Left hindlimb (tissue), 1 donor: ENCODE results near the gene IGFBP5.

Experiments used
- DNase-seq: peaks from one replicate; pipeline ENCODE4 v3.0.0-alpha.2; 2018

Gene IGFBP5

GRCh38 chr2:216687111-216687510 lies 8.2 kb downstream of the IGFBP5 start:
- DNase-seq, result no peak

- no peak for DNase-seq
Observed at GRCh38 chr2:216685327-216685875, 9.9 kb downstream of the IGFBP5 start.

GRCh38 chr2:216683846-216684245 lies 11.5 kb downstream of the IGFBP5 start:
- peak; percentile 45 for DNase-seq

- peak; percentile 5 for DNase-seq
Observed at GRCh38 chr2:216681683-216682082, 13.7 kb downstream of the IGFBP5 start.

- peak; percentile 19 for DNase-seq
Observed at GRCh38 chr2:216680951-216681629, 14.3 kb downstream of the IGFBP5 start.

- peak; percentile 53 for DNase-seq
Observed at GRCh38 chr2:216679658-216680024, 15.7 kb downstream of the IGFBP5 start.

GRCh38 chr2:216678813-216679657 lies 16.3 kb downstream of the IGFBP5 start:
- DNase-seq, result peak; percentile 33

- DNase-seq, result peak; percentile 21
Observed at GRCh38 chr2:216678098-216678465, 17.3 kb downstream of the IGFBP5 start.

GRCh38 chr2:216677439-216678097 lies 17.8 kb downstream of the IGFBP5 start:
- no peak for DNase-seq

GRCh38 chr2:216676630-216677029 lies 18.7 kb downstream of the IGFBP5 start:
- peak; percentile 19 for DNase-seq

GRCh38 chr2:216674376-216674775 lies 21.0 kb downstream of the IGFBP5 start:
- no peak for DNase-seq

- no peak for DNase-seq
Observed at GRCh38 chr2:216673609-216674008, 21.7 kb downstream of the IGFBP5 start.

GRCh38 chr2:216673021-216673420 lies 22.3 kb downstream of the IGFBP5 start:
- no peak for DNase-seq

GRCh38 chr2:216672466-216672865 lies 22.9 kb downstream of the IGFBP5 start:
- DNase-seq, result no peak

- DNase-seq, result peak; percentile 31
Observed at GRCh38 chr2:216671791-216672343, 23.5 kb downstream of the IGFBP5 start.

GRCh38 chr2:216671081-216671411 lies 24.3 kb downstream of the IGFBP5 start:
- DNase-seq, result peak; percentile 42

- DNase-seq, result peak; percentile 42
Observed at GRCh38 chr2:216670266-216671080, 24.9 kb downstream of the IGFBP5 start.

- DNase-seq, result peak; percentile 77
Observed at GRCh38 chr2:216666461-216667233, 28.7 kb downstream of the IGFBP5 start.

- DNase-seq, result no peak
Observed at GRCh38 chr2:216665717-216666116, 29.6 kb downstream of the IGFBP5 start.

GRCh38 chr2:216665242-216665641 lies 30.1 kb downstream of the IGFBP5 start:
- DNase-seq, result peak; percentile 69

- no peak for DNase-seq
Observed at GRCh38 chr2:216664593-216665034, 30.7 kb downstream of the IGFBP5 start.
